ENCODE results near the gene PDK3.

- TF ChIP-seq, protein P1, sequence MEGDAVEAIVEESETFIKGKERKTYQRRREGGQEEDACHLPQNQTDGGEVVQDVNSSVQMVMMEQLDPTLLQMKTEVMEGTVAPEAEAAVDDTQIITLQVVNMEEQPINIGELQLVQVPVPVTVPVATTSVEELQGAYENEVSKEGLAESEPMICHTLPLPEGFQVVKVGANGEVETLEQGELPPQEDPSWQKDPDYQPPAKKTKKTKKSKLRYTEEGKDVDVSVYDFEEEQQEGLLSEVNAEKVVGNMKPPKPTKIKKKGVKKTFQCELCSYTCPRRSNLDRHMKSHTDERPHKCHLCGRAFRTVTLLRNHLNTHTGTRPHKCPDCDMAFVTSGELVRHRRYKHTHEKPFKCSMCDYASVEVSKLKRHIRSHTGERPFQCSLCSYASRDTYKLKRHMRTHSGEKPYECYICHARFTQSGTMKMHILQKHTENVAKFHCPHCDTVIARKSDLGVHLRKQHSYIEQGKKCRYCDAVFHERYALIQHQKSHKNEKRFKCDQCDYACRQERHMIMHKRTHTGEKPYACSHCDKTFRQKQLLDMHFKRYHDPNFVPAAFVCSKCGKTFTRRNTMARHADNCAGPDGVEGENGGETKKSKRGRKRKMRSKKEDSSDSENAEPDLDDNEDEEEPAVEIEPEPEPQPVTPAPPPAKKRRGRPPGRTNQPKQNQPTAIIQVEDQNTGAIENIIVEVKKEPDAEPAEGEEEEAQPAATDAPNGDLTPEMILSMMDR (IDR thresholded peaks at IDR 0.05) = no peak
- no peak for TF ChIP-seq POLR2AphosphoS5 (IDR thresholded peaks at IDR 0.05)
Observed at GRCh38 chrX:24485323-24485722, 20.2 kb downstream of the PDK3 start.
